Keratinocyte (primary cell): Measurements from ENCODE around the gene TMEM150B. TPM values are rescaled to one million over a fixed set of nuclear protein-coding genes. Genes with fewer than 3 reads are reported as not detected.

Experiments used
- DNase-seq: peaks from one replicate; pipeline ENCODE4 v3.0.0-alpha.2; 2011; ENCODE audit warnings: low read depth, missing footprints, low spot score
- FAIRE-seq: peaks from 2 replicates; lab custom pipeline; 2011; peaks lifted over from hg19 to GRCh38; lab: Jason Lieb, UNC
- H2AFZ ChIP-seq: 2 replicates; pipeline ENCODE4 v1.6.0; 2012; ENCODE audit warnings: low read length, control low read depth, inconsistent platforms; ENCODE audit not compliant: control insufficient read depth
- H3K27ac ChIP-seq: 2 replicates; pipeline ENCODE4 v1.5.1; 2011; ENCODE audit warnings: low read length; ENCODE audit not compliant: control insufficient read depth, insufficient read depth
- H3K27me3 ChIP-seq: 3 replicates; pipeline ENCODE4 v1.6.0; 2011; ENCODE audit warnings: low read length; ENCODE audit not compliant: control insufficient read depth, insufficient read depth; ENCODE audit errors: extremely low read depth
- H3K36me3 ChIP-seq, 2 experiments: 2 replicates in 1 of 2; 3 replicates in 1 of 2; pipeline ENCODE4 v1.5.1; 2011; ENCODE audit warnings: low read length in 2 of 2, mild to moderate bottlenecking in 1 of 2; ENCODE audit not compliant: control insufficient read depth in 2 of 2, insufficient read depth in 2 of 2; ENCODE audit errors: extremely low read depth in 1 of 2
- H3K4me1 ChIP-seq: 3 replicates; pipeline ENCODE4 v1.5.1; 2011; ENCODE audit warnings: low read length; ENCODE audit not compliant: control insufficient read depth, insufficient read depth; ENCODE audit errors: extremely low read depth
- H3K4me2 ChIP-seq: 3 replicates; pipeline ENCODE4 v1.6.0; 2011; ENCODE audit warnings: low read depth, low read length; ENCODE audit not compliant: control insufficient read depth, insufficient read depth; ENCODE audit errors: extremely low read depth
- H3K4me3 ChIP-seq, 3 experiments: fragments of 200-600 bp in 1 of 3; sonication (generic) in 1 of 3; 2 replicates in 2 of 3; 3 replicates in 1 of 3; pipeline ENCODE4 v1.5.1; 2011 to 2016; ENCODE audit warnings: low read length in 3 of 3, mild to moderate bottlenecking in 3 of 3, control low read depth in 2 of 3, inconsistent platforms in 1 of 3, low read depth in 1 of 3, mixed read lengths in 1 of 3, mixed run types in 1 of 3, moderate library complexity in 1 of 3; ENCODE audit not compliant: control insufficient read depth in 2 of 3, insufficient read depth in 2 of 3; ENCODE audit errors: extremely low read depth in 1 of 3
- H3K79me2 ChIP-seq: 2 replicates; pipeline ENCODE4 v1.6.0; 2012; ENCODE audit warnings: low read length; ENCODE audit not compliant: control insufficient read depth, insufficient read depth
- H3K9ac ChIP-seq: 3 replicates; pipeline ENCODE4 v1.6.0; 2011; ENCODE audit warnings: low read length; ENCODE audit not compliant: control insufficient read depth, insufficient read depth; ENCODE audit errors: extremely low read depth
- H3K9me1 ChIP-seq: 3 replicates; pipeline ENCODE4 v1.6.0; 2011; ENCODE audit warnings: low read length; ENCODE audit not compliant: control insufficient read depth, insufficient read depth; ENCODE audit errors: extremely low read depth
- H3K9me3 ChIP-seq: 2 replicates; pipeline ENCODE4 v1.5.1; 2012; ENCODE audit warnings: low read depth, low read length; ENCODE audit not compliant: control insufficient read depth
- H4K20me1 ChIP-seq: 3 replicates; pipeline ENCODE4 v1.6.0; 2011; ENCODE audit warnings: low read length; ENCODE audit not compliant: control insufficient read depth, insufficient read depth; ENCODE audit errors: extremely low read depth
- EZH2 ChIP-seq: IDR thresholded peaks from one replicate; pipeline ENCODE4 v1.6.1; 2012; ENCODE audit warnings: inconsistent platforms, mild to moderate bottlenecking, low read length, moderate library complexity
- dilution Hi-C: fragments of 300-500 bp; cut with MboI; formaldehyde crosslinking; loops from one replicate; pipeline ENCODE4 v1.7.0; 2020; ENCODE audit warnings: low sequenced_read_pairs; ENCODE audit not compliant: extremely low pct_ligation_motif_present
- polyA plus RNA-seq, 5 experiments: library from polyadenylated mRNA; depleted of rRNA in 3 of 5; stranded (reverse) in 3 of 5; stranded (forward) in 1 of 5; unstranded in 1 of 5; fragments of >200 nt; gene quantifications; 1 replicate in 1 of 5; 2 replicates in 3 of 5; 3 replicates in 1 of 5; pipeline versions ENCODE4 v1.2.1 to v1.2.3, GENCODE V29; 2011 to 2012; ENCODE audit warnings: missing spikeins in 2 of 5, low read depth in 1 of 5, low replicate concordance in 1 of 5
- TF ChIP-seq, protein P1 (sequence below), 3 experiments: IDR thresholded peaks in 1 of 3; conservative IDR thresholded peaks in 1 of 3; optimal IDR thresholded peaks in 1 of 3; 2 replicates in 2 of 3; 3 replicates in 1 of 3; pipeline versions ENCODE3 to v1.5.1; 2011; ENCODE audit warnings: low read length in 3 of 3, mild to moderate bottlenecking in 3 of 3, moderate library complexity in 2 of 3, control low read depth in 1 of 3, inconsistent platforms in 1 of 3; ENCODE audit not compliant: insufficient read depth in 2 of 3; ENCODE audit errors: extremely low read depth in 1 of 3

The TMEM150B gene
- polyA plus RNA-seq, 1 donor (not counting 4 experiments of a cell fraction or from before 2014, with no cell fraction given) = not detected

DNA sequence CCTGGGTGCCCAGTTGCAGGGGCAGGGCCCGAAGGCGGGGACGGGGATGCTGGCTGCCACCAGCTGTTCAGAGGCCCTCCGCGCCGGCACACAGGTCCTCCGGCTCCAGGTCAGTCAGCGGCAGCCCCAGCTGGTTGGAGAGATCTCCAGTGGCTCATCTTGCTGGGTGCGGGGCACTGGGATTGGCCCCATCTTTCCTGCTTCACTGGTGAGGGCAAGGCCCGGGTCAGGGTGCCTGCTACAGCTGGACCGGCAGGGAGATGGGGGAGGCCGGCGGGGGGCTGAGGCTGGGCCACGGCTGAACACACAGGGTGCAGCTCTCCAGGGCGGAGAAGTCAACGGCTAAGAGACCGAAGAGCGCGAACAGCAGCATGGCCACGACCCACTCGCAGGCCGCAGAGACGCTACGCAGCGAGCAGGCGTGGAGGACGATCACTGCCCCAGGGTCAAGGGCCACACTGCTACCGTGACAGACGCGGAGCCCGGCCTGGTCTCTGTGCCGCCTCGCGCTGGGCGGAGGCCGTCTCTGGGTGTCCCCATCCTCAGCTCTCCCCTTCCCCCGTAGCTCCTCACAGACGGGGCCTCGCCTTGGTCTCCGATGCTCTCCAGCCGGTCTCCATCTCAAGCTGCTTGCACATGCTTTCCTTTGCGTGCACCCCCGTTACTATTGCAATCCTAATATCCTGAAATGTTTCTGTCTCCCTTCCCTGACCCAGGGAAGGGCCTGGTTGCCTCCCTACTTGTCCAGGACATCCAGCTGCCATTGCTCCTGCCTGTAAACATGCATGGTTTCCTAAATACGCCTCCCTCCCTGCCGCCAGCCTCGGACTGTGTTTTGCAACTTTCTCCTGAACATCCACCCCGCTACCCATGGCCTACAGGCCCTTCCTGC lies 12.3 kb downstream of the TMEM150B start:
- Histone ChIP-seq H3K9me1 (no peaks in the 10 kb centered on the region), H3K9me3 (no peaks in the 10 kb centered on the region), H3K27ac (no peak overlapping the region), H2AFZ (no peak overlapping the region), H3K4me2 (no peak overlapping the region), H4K20me1 (no peaks in the 10 kb centered on the region), H3K79me2 (no peaks in the 10 kb centered on the region), H3K4me3 (no peak overlapping the region), H3K36me3 (no peaks in the 10 kb centered on the region), H3K27me3 (no peaks in the 10 kb centered on the region), H3K4me1 (peaks cover 6% of the 10 kb centered on the region), H3K9ac (no peak overlapping the region)
- no peak for TF ChIP-seq EZH2
- TF ChIP-seq, protein P1, sequence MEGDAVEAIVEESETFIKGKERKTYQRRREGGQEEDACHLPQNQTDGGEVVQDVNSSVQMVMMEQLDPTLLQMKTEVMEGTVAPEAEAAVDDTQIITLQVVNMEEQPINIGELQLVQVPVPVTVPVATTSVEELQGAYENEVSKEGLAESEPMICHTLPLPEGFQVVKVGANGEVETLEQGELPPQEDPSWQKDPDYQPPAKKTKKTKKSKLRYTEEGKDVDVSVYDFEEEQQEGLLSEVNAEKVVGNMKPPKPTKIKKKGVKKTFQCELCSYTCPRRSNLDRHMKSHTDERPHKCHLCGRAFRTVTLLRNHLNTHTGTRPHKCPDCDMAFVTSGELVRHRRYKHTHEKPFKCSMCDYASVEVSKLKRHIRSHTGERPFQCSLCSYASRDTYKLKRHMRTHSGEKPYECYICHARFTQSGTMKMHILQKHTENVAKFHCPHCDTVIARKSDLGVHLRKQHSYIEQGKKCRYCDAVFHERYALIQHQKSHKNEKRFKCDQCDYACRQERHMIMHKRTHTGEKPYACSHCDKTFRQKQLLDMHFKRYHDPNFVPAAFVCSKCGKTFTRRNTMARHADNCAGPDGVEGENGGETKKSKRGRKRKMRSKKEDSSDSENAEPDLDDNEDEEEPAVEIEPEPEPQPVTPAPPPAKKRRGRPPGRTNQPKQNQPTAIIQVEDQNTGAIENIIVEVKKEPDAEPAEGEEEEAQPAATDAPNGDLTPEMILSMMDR (optimal IDR thresholded peaks at IDR 0.05 in 1 of 3, IDR thresholded peaks at IDR 0.05 in 1 of 3, conservative IDR thresholded peaks at IDR 0.05 in 1 of 3; ENCODE audit: extremely low read depth in 1 of 3, insufficient read depth in 2 of 3, low read length in 3 of 3) = no peak
- DNase-seq = no peak
- no peak for FAIRE-seq
- dilution Hi-C loops = no loop called here

DNA sequence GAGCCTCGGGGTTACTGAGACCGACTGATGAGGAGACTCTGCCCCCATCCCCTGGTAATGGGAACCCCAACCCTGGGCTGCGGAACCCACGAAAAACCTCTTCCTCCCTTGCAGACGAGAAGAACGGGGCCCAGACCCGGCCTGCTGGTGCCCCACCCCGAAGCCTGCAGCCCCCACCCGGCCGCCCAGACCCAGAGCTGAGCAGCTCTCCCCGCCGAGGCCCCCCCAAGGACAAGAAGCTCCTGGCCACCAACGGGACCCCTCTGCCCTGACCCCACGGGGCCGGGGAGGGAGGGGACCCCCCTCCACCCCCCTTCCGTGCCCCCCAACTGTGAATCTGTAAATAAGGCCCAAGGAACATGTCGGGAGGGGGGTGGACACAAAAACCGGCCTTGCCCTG lies 13.3 kb downstream of the TMEM150B start:
- H4K20me1 ChIP-seq = no peaks in the 10 kb centered on the region
- no peak overlapping the region for H3K9ac ChIP-seq
- H3K9me1 ChIP-seq = no peaks in the 10 kb centered on the region
- H3K4me3 ChIP-seq = no peak overlapping the region
- FAIRE-seq (no peak), DNase-seq (no peak)
- TF ChIP-seq, protein P1 (optimal IDR thresholded peaks at IDR 0.05 in 1 of 3, IDR thresholded peaks at IDR 0.05 in 1 of 3, conservative IDR thresholded peaks at IDR 0.05 in 1 of 3; ENCODE audit: extremely low read depth in 1 of 3, insufficient read depth in 2 of 3, low read length in 3 of 3) = no peak
- TF ChIP-seq EZH2 = no peak
- no peaks in the 10 kb centered on the region for H3K79me2 ChIP-seq
- H3K27ac ChIP-seq = no peak overlapping the region
- dilution Hi-C loops = no loop called here
- H3K9me3 ChIP-seq = no peaks in the 10 kb centered on the region
- no peaks in the 10 kb centered on the region for H3K27me3 ChIP-seq
- no peak overlapping the region for H3K4me2 ChIP-seq
- H3K36me3 ChIP-seq = no peaks in the 10 kb centered on the region
- H2AFZ ChIP-seq = no peak overlapping the region
- H3K4me1 ChIP-seq = peaks cover 6% of the 10 kb centered on the region
